GM19099 (cell line): Measurements from ENCODE around the gene NEK7.

Source experiments
- POLR2A ChIP-seq: IDR thresholded peaks from 3 replicates; pipeline ENCODE4 v1.6.1; 2011; ENCODE audit warnings: low read depth; ENCODE audit not compliant: insufficient read length; ENCODE audit errors: extremely low read depth

NEK7 gene

GRCh38 chr1:198304431-198304830 is 147.6 kb downstream of the NEK7 start:
- TF ChIP-seq POLR2A: no peak

- no peak for TF ChIP-seq POLR2A
These were observed 159.8 kb downstream of the NEK7 start for GRCh38 chr1:198316546-198317100.

- no peak for TF ChIP-seq POLR2A
These were observed 161.3 kb downstream of the NEK7 start for GRCh38 chr1:198318085-198318484.

GRCh38 chr1:198320759-198321158 is 164.0 kb downstream of the NEK7 start:
- TF ChIP-seq POLR2A: no peak

- TF ChIP-seq POLR2A: no peak
These were observed 169.4 kb downstream of the NEK7 start for GRCh38 chr1:198326232-198326631.

- TF ChIP-seq POLR2A: no peak
These were observed 170.1 kb downstream of the NEK7 start for GRCh38 chr1:198326915-198327314.

GRCh38 chr1:198328458-198329032 is 171.7 kb downstream of the NEK7 start:
- no peak for TF ChIP-seq POLR2A

GRCh38 chr1:198330982-198331615 is 174.3 kb downstream of the NEK7 start:
- TF ChIP-seq POLR2A: no peak

- no peak for TF ChIP-seq POLR2A
These were observed 176.9 kb downstream of the NEK7 start for GRCh38 chr1:198333744-198334143.

GRCh38 chr1:198335663-198336062 is 178.9 kb downstream of the NEK7 start:
- TF ChIP-seq POLR2A: no peak

- TF ChIP-seq POLR2A: no peak
These were observed 181.1 kb downstream of the NEK7 start for GRCh38 chr1:198337886-198338285.

- TF ChIP-seq POLR2A: no peak
These were observed 183.3 kb downstream of the NEK7 start for GRCh38 chr1:198340139-198340538.

- TF ChIP-seq POLR2A: no peak
These were observed 189.4 kb downstream of the NEK7 start for GRCh38 chr1:198346178-198346577.

GRCh38 chr1:198350456-198350855 is 193.7 kb downstream of the NEK7 start:
- no peak for TF ChIP-seq POLR2A

- TF ChIP-seq POLR2A: no peak
These were observed 196.3 kb downstream of the NEK7 start for GRCh38 chr1:198352975-198353695.

GRCh38 chr1:198357937-198358336 is 201.1 kb downstream of the NEK7 start:
- TF ChIP-seq POLR2A: no peak
